ENCODE data around the gene CFAP46. TPM values are rescaled to one million over a fixed set of nuclear protein-coding genes. Genes with fewer than 3 reads are reported as not detected.
A peak's percentile ranks its signal among the peaks of the same experiment; 100 is the strongest.

The CFAP46 gene
- total and polyA plus RNA-seq, 2 donors from 2014 or later = 3.8 to 8.3 TPM

GRCh38 chr10:132912225-132912712 lies 30.1 kb downstream of the CFAP46 start:
- FAIRE-seq (no peak), DNase-seq (no peak)
- Histone ChIP-seq H3K9ac (ENCODE audit: low read length in 3 of 3) (no peak overlapping the region), H3K4me1 (ENCODE audit: control insufficient read depth in 2 of 3, insufficient read depth in 2 of 3, low read depth in 1 of 3, low read length in 3 of 3) (peaks cover 0 to 10% (median 0%) of the 10 kb centered on the region in 3 donors), H3K36me3 (ENCODE audit: control insufficient read depth in 2 of 3, insufficient read depth in 3 of 3, low read length in 3 of 3) (no peaks in the 10 kb centered on the region), H3K9me3 (ENCODE audit: control insufficient read depth in 2 of 3, insufficient read depth in 1 of 3, low read length in 3 of 3) (no peaks in the 10 kb centered on the region), H3K27ac (ENCODE audit: low read depth in 2 of 2, low read length in 2 of 2) (no peak overlapping the region), H3K27me3 (ENCODE audit: control insufficient read depth, insufficient read depth, low read length) (no peaks in the 10 kb centered on the region), H3K4me3 (ENCODE audit: low read length in 3 of 3) (no peak overlapping the region)
- intact Hi-C loops (cut with DNase I) = no loop called here
- TF ChIP-seq CTCF (IDR thresholded peaks at IDR 0.05; ENCODE audit: borderline replicate concordance, extremely low read depth, insufficient read depth) = no peak

GRCh38 chr10:132911786-132912097 lies 30.6 kb downstream of the CFAP46 start:
- H3K9ac ChIP-seq (ENCODE audit: low read length in 3 of 3) = no peak overlapping the region
- H3K9me3 ChIP-seq (ENCODE audit: control insufficient read depth in 2 of 3, insufficient read depth in 1 of 3, low read length in 3 of 3) = no peaks in the 10 kb centered on the region
- no peak overlapping the region for H3K27ac ChIP-seq (ENCODE audit: low read depth in 2 of 2, low read length in 2 of 2)
- no peak for FAIRE-seq
- no peak overlapping the region for H3K4me3 ChIP-seq (ENCODE audit: low read length in 3 of 3)
- H3K27me3 ChIP-seq (ENCODE audit: control insufficient read depth, insufficient read depth, low read length) = no peaks in the 10 kb centered on the region
- no peak for TF ChIP-seq CTCF (IDR thresholded peaks at IDR 0.05; ENCODE audit: borderline replicate concordance, extremely low read depth, insufficient read depth)
- peaks cover 0 to 5% (median 0%) of the 10 kb centered on the region in 3 donors for H3K4me1 ChIP-seq (ENCODE audit: control insufficient read depth in 2 of 3, insufficient read depth in 2 of 3, low read depth in 1 of 3, low read length in 3 of 3)
- DNase-seq = peak in 4 of 5 donors; percentile 22 to 64 (median 58)
- intact Hi-C loops (cut with DNase I) = no loop called here
- H3K36me3 ChIP-seq (ENCODE audit: control insufficient read depth in 2 of 3, insufficient read depth in 3 of 3, low read length in 3 of 3) = no peaks in the 10 kb centered on the region

- FAIRE-seq = no peak
- Histone ChIP-seq H3K27me3 (ENCODE audit: control insufficient read depth, insufficient read depth, low read length) (no peaks in the 10 kb centered on the region), H3K27ac (ENCODE audit: low read depth in 2 of 2, low read length in 2 of 2) (no peak overlapping the region), H3K4me1 (ENCODE audit: control insufficient read depth in 2 of 3, insufficient read depth in 2 of 3, low read depth in 1 of 3, low read length in 3 of 3) (peaks cover 0 to under 1% (median 0%) of the 10 kb centered on the region in 3 donors), H3K4me3 (ENCODE audit: low read length in 3 of 3) (no peak overlapping the region), H3K36me3 (ENCODE audit: control insufficient read depth in 2 of 3, insufficient read depth in 3 of 3, low read length in 3 of 3) (no peaks in the 10 kb centered on the region), H3K9me3 (ENCODE audit: control insufficient read depth in 2 of 3, insufficient read depth in 1 of 3, low read length in 3 of 3) (no peaks in the 10 kb centered on the region), H3K9ac (ENCODE audit: low read length in 3 of 3) (no peak overlapping the region)
- no peak for TF ChIP-seq CTCF (IDR thresholded peaks at IDR 0.05; ENCODE audit: borderline replicate concordance, extremely low read depth, insufficient read depth)
- DNase-seq = peak in 4 of 5 donors; percentile 25 to 70 (median 57)
- intact Hi-C loops (cut with DNase I) = no loop called here
These were observed 31.2 kb downstream of the CFAP46 start for GRCh38 chr10:132910901-132911785.
